Suprapubic skin (tissue), 4 donors: ENCODE results near the gene SMC2. TPM values are rescaled to one million over a fixed set of nuclear protein-coding genes. Genes with fewer than 3 reads are reported as not detected.

Source experiments
- DNase-seq, 2 donors: peaks; one replicate each; pipeline ENCODE4 v3.0.0-alpha.2; 2019; ENCODE audit warnings: low spot score in 2 of 2
- H3K27ac ChIP-seq: fragments of 200-600 bp; sonication (generic); one replicate; pipeline ENCODE4 v1.5.1; 2019
- H3K27me3 ChIP-seq: fragments of 200-600 bp; sonication (generic); one replicate; pipeline ENCODE4 v1.5.1; 2019
- H3K36me3 ChIP-seq: fragments of 200-600 bp; sonication (generic); one replicate; pipeline ENCODE4 v1.5.1; 2019
- H3K4me1 ChIP-seq: fragments of 200-600 bp; sonication (generic); one replicate; pipeline ENCODE4 v1.5.1; 2019
- H3K4me3 ChIP-seq: fragments of 200-600 bp; sonication (generic); one replicate; pipeline ENCODE4 v1.5.1; 2019; ENCODE audit warnings: mild to moderate bottlenecking
- H3K9me3 ChIP-seq: fragments of 200-600 bp; sonication (generic); one replicate; pipeline ENCODE4 v1.5.1; 2019
- CTCF ChIP-seq, 2 donors: fragments of 200-600 bp in 1 of 2; fragments of 450-650 bp in 1 of 2; sonication (generic) in 1 of 2; IDR thresholded peaks; one replicate each; pipeline ENCODE4 v1.5.1; 2016 to 2019; ENCODE audit warnings: antibody characterized with exemption in 2 of 2, mild to moderate bottlenecking in 1 of 2, moderate library complexity in 1 of 2
- EP300 ChIP-seq: sonication (generic); formaldehyde crosslinking; IDR thresholded peaks from one replicate; pipeline ENCODE4 v1.6.1; 2017; ENCODE audit warnings: antibody characterized with exemption
- POLR2A ChIP-seq, 2 donors: fragments of 450-650 bp; IDR thresholded peaks; one replicate each; pipeline ENCODE4 v1.6.1; 2017; ENCODE audit warnings: antibody characterized with exemption in 2 of 2, mild to moderate bottlenecking in 2 of 2, moderate library complexity in 2 of 2
- POLR2AphosphoS5 ChIP-seq, 3 donors: sonication (generic); formaldehyde crosslinking; IDR thresholded peaks; one replicate each; pipeline ENCODE4 v1.6.1; 2017; ENCODE audit warnings: antibody characterized with exemption in 3 of 3
- WGBS: methylation state at CpG from one replicate; pipeline ENCODE4 v1.1.5; 2018; 5-methylcytosine and 5-hydroxymethylcytosine counted together
- total RNA-seq, 4 donors: library from RNA; depleted of rRNA; stranded (reverse); fragments of >200 nt; gene quantifications; one replicate each; pipeline ENCODE4 v1.1.0, GENCODE V29; 2016

The SMC2 gene
- total RNA-seq, 4 donors from 2014 or later = 7.7 to 9.7 (median 8.4) TPM

DNA sequence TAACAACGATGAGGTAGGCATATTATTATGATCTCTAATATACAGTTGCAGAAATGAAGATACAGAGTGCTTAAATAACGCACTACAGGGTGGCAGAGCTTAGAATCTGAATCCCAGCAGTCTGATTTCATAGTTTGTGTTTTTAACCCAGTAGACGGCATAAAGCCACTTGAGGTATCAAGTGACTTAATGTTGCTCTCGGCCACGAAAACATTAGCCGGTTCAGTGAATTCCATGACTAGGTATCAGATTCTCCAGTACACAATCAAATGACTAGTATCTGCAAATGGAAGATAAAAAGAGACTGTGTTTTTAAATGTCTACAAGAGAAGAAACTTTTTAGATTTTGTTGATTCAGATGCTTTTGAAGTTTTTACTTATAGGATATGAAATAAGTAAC, 24.8 kb downstream of the SMC2 start:
- H3K4me3 ChIP-seq = no peak overlapping the region
- WGBS = 98% methylated on average over 6 of the region's 6 CpGs
- no peaks in the 10 kb centered on the region for H3K4me1 ChIP-seq
- peaks cover 43% of the 10 kb centered on the region for H3K36me3 ChIP-seq
- no peak for DNase-seq
- H3K9me3 ChIP-seq = no peaks in the 10 kb centered on the region
- H3K27ac ChIP-seq = no peak overlapping the region
- H3K27me3 ChIP-seq = no peaks in the 10 kb centered on the region
- no peak for TF ChIP-seq CTCF (IDR thresholded peaks at IDR 0.05)
- TF ChIP-seq POLR2A (IDR thresholded peaks at IDR 0.05) = no peak
- TF ChIP-seq EP300 = no peak

DNA sequence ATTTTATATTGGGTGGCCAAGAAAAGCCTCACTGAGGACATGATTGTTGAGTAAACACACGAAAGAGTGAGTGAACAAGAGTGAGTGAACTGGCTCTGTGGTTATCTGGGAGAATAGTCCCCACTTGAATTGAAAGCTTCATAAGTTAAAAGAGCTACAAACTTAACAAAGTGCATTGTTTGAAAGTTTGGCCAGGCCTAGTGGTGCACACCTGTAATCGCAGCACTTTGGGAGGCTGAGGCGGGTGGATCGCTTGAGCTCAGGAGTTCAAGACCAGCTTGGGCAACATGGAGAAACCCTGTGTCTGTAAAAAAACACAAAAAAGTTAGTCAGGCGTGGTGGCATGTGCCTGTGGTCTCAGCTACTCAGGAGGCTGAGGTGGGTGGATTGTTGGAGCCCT, 26.9 kb downstream of the SMC2 start:
- no peak for TF ChIP-seq POLR2AphosphoS5 (IDR thresholded peaks at IDR 0.05)
- Histone ChIP-seq H3K9me3 (no peaks in the 10 kb centered on the region), H3K27me3 (no peaks in the 10 kb centered on the region), H3K27ac (no peak overlapping the region), H3K4me3 (no peak overlapping the region), H3K4me1 (no peaks in the 10 kb centered on the region), H3K36me3 (peaks cover 51% of the 10 kb centered on the region)
- 94% methylated on average over 5 of the region's 5 CpGs for WGBS
- DNase-seq = no peak

DNA sequence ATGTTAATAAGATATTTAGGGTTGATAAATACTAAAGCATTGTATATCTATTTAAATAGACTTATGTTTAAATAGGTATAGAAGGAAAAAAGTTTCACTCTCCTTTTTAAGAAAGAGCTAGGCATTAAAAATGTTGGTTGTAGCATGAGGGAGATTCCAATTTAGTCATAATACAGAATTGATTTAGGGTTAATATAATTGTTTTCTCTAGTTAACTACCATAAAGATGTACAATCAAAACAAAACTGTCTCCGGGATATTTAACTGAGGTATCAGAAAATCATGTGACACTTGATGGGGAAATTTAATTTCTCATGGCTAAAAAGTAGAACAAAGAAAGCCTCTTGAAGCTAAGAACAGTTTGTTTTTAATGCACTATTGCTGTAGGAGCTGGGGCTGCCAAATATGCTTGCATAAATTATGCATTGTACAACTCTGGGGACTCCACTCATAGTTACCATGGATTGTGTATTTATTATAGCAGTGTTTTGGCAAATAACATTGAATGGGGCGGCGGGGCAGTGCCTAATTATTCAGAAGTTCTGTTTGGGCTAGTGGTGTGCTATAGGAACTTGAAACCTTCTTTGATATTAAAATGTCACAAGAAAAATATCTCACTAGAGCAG, 44.2 kb downstream of the SMC2 start:
- H3K9me3 ChIP-seq = peaks cover 5% of the 10 kb centered on the region
- peaks cover 32% of the 10 kb centered on the region for H3K36me3 ChIP-seq
- DNase-seq = no peak
- H3K4me1 ChIP-seq = no peaks in the 10 kb centered on the region
- H3K4me3 ChIP-seq = no peak overlapping the region
- no peak for TF ChIP-seq CTCF (IDR thresholded peaks at IDR 0.05)
- no peak for TF ChIP-seq EP300
- no peak for TF ChIP-seq POLR2AphosphoS5 (IDR thresholded peaks at IDR 0.05)
- TF ChIP-seq POLR2A (IDR thresholded peaks at IDR 0.05) = no peak
- no peaks in the 10 kb centered on the region for H3K27me3 ChIP-seq
- WGBS = 65% methylated on average over 3 of the region's 3 CpGs
- no peak overlapping the region for H3K27ac ChIP-seq

GRCh38 chr9:104142799-104143549, 48.9 kb downstream of the SMC2 start:
- TF ChIP-seq EP300 (no peak), POLR2A (IDR thresholded peaks at IDR 0.05) (no peak), CTCF (IDR thresholded peaks at IDR 0.05) (no peak), POLR2AphosphoS5 (IDR thresholded peaks at IDR 0.05) (no peak)
- Histone ChIP-seq H3K27ac (no peak overlapping the region), H3K9me3 (no peaks in the 10 kb centered on the region), H3K4me1 (no peaks in the 10 kb centered on the region), H3K4me3 (no peak overlapping the region), H3K36me3 (peaks cover 5% of the 10 kb centered on the region), H3K27me3 (no peaks in the 10 kb centered on the region)
- no peak for DNase-seq
- 90% methylated on average over 3 of the region's 3 CpGs for WGBS

- DNase-seq = no peak
- no peak overlapping the region for H3K27ac ChIP-seq
- 88% methylated on average over 3 of the region's 3 CpGs for WGBS
- no peaks in the 10 kb centered on the region for H3K9me3 ChIP-seq
- TF ChIP-seq CTCF (IDR thresholded peaks at IDR 0.05) (no peak), POLR2A (IDR thresholded peaks at IDR 0.05) (no peak), EP300 (no peak), POLR2AphosphoS5 (IDR thresholded peaks at IDR 0.05) (no peak)
- H3K4me1 ChIP-seq = no peaks in the 10 kb centered on the region
- no peak overlapping the region for H3K4me3 ChIP-seq
- H3K27me3 ChIP-seq = no peaks in the 10 kb centered on the region
- H3K36me3 ChIP-seq = peaks cover 5% of the 10 kb centered on the region
Observed at GRCh38 chr9:104143550-104143910, 49.4 kb downstream of the SMC2 start.
